OCI-LY7 (cell line): ENCODE results near the gene NEDD9. TPM values are rescaled to one million over a fixed set of nuclear protein-coding genes. Genes with fewer than 3 reads are reported as not detected.

Experiments used
- BruUV-seq: library from RNA; stranded (reverse); fragments of 400-500 nt; replicated peaks from 2 replicates; lab custom pipeline; 2021; lab: Mats Ljungman, UMichigan
- CTCF ChIA-PET: fragments of 300-600 bp; sonication (Branson Sonifier 250); formaldehyde crosslinking; loops from one replicate; lab custom pipeline; 2022; ENCODE audit warnings: antibody characterized with exemption; ENCODE audit not compliant: unreplicated experiment; lab: Charles Lee
- POLR2A ChIA-PET: fragments of 300-600 bp; sonication (Branson Sonifier 250); formaldehyde crosslinking; loops from one replicate; lab custom pipeline; 2022; ENCODE audit warnings: antibody characterized with exemption; lab: Charles Lee
- DNase-seq: peaks from one replicate; pipeline ENCODE4 v3.0.0-alpha.2; 2015; ENCODE audit warnings: low spot score
- H2AFZ ChIP-seq: fragments of 200-600 bp; sonication (generic), shearing (Covaris generic); 2 replicates; pipeline ENCODE4 v1.6.1; 2014; ENCODE audit warnings: mild to moderate bottlenecking, antibody characterized with exemption, low read length, moderate library complexity
- H3K27ac ChIP-seq: fragments of 200-600 bp; sonication (generic); 2 replicates; pipeline ENCODE4 v1.5.1; 2014; ENCODE audit warnings: mixed run types, low read depth, mild to moderate bottlenecking, moderate library complexity, low read length, inconsistent platforms; ENCODE audit not compliant: poor library complexity, severe bottlenecking
- H3K36me3 ChIP-seq: fragments of 200-600 bp; sonication (generic); 2 replicates; pipeline ENCODE4 v1.6.1; 2014; ENCODE audit warnings: mild to moderate bottlenecking, antibody characterized with exemption, low read length, moderate library complexity, mixed read lengths; ENCODE audit not compliant: insufficient read depth
- H3K4me1 ChIP-seq: fragments of 200-600 bp; sonication (generic); 2 replicates; pipeline ENCODE4 v1.5.1; 2014; ENCODE audit warnings: mild to moderate bottlenecking, low read length; ENCODE audit not compliant: insufficient read depth, poor library complexity, severe bottlenecking
- H3K4me2 ChIP-seq: fragments of 200-600 bp; sonication (generic); 2 replicates; pipeline ENCODE4 v1.6.1; 2014; ENCODE audit warnings: mild to moderate bottlenecking, low read length
- H3K4me3 ChIP-seq: fragments of 200-600 bp; sonication (generic); 2 replicates; pipeline ENCODE4 v1.5.1; 2014; ENCODE audit warnings: mild to moderate bottlenecking, low read depth, low read length; ENCODE audit not compliant: poor library complexity, severe bottlenecking
- H3K79me2 ChIP-seq: fragments of 200-600 bp; sonication (generic); 2 replicates; pipeline ENCODE4 v1.6.1; 2016; ENCODE audit warnings: low read depth, mild to moderate bottlenecking, low read length, moderate library complexity, mixed read lengths; ENCODE audit not compliant: insufficient read depth
- H3K9me2 ChIP-seq: fragments of 200-600 bp; sonication (generic); 2 replicates; pipeline ENCODE4 v1.6.1; 2016; ENCODE audit warnings: mild to moderate bottlenecking, low read length, mixed read lengths; ENCODE audit not compliant: insufficient read depth
- H3K9me3 ChIP-seq: fragments of 200-600 bp; sonication (generic); 2 replicates; pipeline ENCODE4 v1.6.1; 2014; ENCODE audit warnings: mild to moderate bottlenecking, mixed run types, low read length, mixed read lengths
- H4K20me1 ChIP-seq: fragments of 200-600 bp; sonication (generic); 2 replicates; pipeline ENCODE4 v1.6.1; 2014; ENCODE audit warnings: mild to moderate bottlenecking, antibody characterized with exemption, low read length, moderate library complexity, mixed read lengths; ENCODE audit not compliant: insufficient read depth
- EZH2phosphoT487 ChIP-seq: fragments of 200-600 bp; sonication (generic); IDR thresholded peaks from 2 replicates; pipeline ENCODE4 v1.6.1; 2018; ENCODE audit warnings: low read depth, borderline replicate concordance, mild to moderate bottlenecking, mixed run types, antibody characterized with exemption, low read length, moderate library complexity, mixed read lengths
- intact Hi-C: fragments of 100-400 bp; cut with micrococcal nuclease; formaldehyde crosslinking; loops from one replicate; pipeline ENCODE4 v1.10.0; 2022; ENCODE audit not compliant: unreplicated experiment
- small RNA-seq: library from RNA; depleted of rRNA; stranded (forward); fragments of <200 nt; gene quantifications from one replicate; pipeline ENCODE3, GENCODE V24; 2014
- total RNA-seq, 2 experiments: library from RNA; depleted of rRNA in 1 of 2; stranded (reverse); fragments of >200 nt in 1 of 2; shearing (Covaris generic) in 1 of 2; gene quantifications; 2 replicates each; pipeline ENCODE4 v1.2.3, GENCODE V29; 2014 to 2022
- TF ChIP-seq, protein P1 (sequence below): fragments of 200-600 bp; sonication (generic); conservative IDR thresholded peaks from 2 replicates; pipeline ENCODE4 v1.5.1; 2014; ENCODE audit warnings: mild to moderate bottlenecking, antibody characterized with exemption, low read length, moderate library complexity, mixed read lengths

The NEDD9 gene
- total RNA-seq, 2 experiments from 2014 or later, result 13.0 to 41.6 TPM

DNA sequence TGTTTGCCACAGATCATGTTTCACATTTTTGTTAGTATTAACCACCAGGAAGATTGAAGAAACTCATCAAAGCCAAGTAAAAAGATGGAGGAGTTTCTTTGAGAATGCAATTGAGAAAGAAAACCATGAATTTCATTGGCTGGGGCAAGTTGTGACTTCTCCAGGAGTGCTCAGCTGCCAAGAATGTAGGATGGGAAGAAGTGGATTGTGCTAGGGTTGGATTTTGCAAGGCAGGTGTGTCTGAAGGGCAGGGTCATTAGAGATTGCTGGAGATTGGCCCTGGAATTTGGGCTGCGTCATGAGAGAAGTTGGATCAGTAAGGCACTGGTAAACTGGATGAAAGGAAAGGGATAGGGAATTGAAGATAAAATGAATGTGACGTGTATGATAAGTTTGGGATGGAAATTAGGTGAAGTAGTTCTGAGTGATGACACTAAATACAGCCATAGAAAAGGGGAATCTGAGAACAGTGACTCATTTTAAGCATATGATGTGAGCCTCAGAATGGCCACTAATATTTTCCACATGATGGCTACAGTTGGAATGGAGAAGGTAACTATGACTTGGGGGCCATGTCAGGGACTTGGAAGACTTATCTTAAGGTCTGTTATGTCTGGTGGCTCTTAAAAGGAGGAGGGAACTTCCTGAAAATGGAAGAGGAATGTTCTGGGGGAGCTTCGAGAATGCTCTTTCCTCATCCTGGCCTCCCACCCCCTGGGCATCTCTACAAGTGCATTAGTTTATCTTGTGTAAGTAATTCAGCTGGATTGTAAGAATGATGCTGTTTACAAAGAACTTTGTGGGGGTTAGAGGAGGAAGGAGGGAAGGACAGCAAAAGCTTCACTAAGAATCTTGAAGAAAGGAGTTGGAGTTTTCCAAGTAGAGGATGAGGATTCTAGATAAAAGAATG is 93.2 kb downstream of the NEDD9 start:
- no peak overlapping the region for H2AFZ ChIP-seq
- DNase-seq, result no peak
- H3K9me2 ChIP-seq, result no peaks in the 10 kb centered on the region
- H3K4me3 ChIP-seq, result no peak overlapping the region
- no peak for TF ChIP-seq EZH2phosphoT487
- H3K4me1 ChIP-seq, result peaks cover 6% of the 10 kb centered on the region
- POLR2A ChIA-PET, result interaction anchor here (0.7 kb wide), 1 partner anchor 16 kb away, joined by 3 read pairs; no protein-coding TSS in a partner anchor
- intact Hi-C loops, result no loop called here
- BruUV-seq, result no TSS peak
- CTCF ChIA-PET, result no interaction called here
- peaks cover 4% of the 10 kb centered on the region; the same call in 1 of the 2 replicates for H4K20me1 ChIP-seq
- no peak overlapping the region for H3K4me2 ChIP-seq
- H3K27ac ChIP-seq, result no peak overlapping the region
- H3K36me3 ChIP-seq, result peaks cover 34% of the 10 kb centered on the region
- no peaks in the 10 kb centered on the region for H3K9me3 ChIP-seq
- H3K79me2 ChIP-seq, result no peaks in the 10 kb centered on the region

DNA sequence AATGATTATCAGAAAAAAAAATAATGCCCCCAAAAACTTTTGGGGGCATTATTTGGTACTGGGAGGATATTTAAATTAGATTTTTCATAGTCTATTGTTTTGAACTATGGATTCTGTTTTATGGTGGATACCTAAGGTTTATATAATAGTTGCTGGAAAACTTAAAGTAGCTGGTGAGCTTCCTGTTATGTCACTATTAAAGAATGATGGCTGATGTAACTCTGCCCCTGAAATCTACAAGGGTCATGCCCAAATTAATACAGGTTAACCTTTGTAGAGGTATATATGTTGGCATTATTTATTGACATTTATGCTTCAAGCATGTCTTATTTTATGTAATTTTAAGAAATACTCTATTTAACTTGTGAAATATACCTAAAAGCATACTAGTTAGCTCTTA is 95.7 kb downstream of the NEDD9 start:
- no TSS peak for BruUV-seq
- intact Hi-C loops, result no loop called here
- H3K9me2 ChIP-seq, result no peaks in the 10 kb centered on the region
- H3K9me3 ChIP-seq, result no peaks in the 10 kb centered on the region
- H2AFZ ChIP-seq, result no peak overlapping the region
- POLR2A ChIA-PET, result interaction anchor here (0.7 to 1.4 kb wide), 3 partner anchors 9 to 549 kb away, joined by 3 to 4 read pairs (median 3); no protein-coding TSS in a partner anchor
- H3K4me1 ChIP-seq, result peaks cover 7% of the 10 kb centered on the region
- H3K27ac ChIP-seq, result no peak overlapping the region
- H3K4me3 ChIP-seq, result no peak overlapping the region
- CTCF ChIA-PET, result interaction anchor here (0.8 kb wide), 1 partner anchor 359 kb away, joined by 3 read pairs; no protein-coding TSS in a partner anchor
- H3K4me2 ChIP-seq, result no peak overlapping the region
- H3K79me2 ChIP-seq, result no peaks in the 10 kb centered on the region
- no peak for DNase-seq
- TF ChIP-seq, protein P1, sequence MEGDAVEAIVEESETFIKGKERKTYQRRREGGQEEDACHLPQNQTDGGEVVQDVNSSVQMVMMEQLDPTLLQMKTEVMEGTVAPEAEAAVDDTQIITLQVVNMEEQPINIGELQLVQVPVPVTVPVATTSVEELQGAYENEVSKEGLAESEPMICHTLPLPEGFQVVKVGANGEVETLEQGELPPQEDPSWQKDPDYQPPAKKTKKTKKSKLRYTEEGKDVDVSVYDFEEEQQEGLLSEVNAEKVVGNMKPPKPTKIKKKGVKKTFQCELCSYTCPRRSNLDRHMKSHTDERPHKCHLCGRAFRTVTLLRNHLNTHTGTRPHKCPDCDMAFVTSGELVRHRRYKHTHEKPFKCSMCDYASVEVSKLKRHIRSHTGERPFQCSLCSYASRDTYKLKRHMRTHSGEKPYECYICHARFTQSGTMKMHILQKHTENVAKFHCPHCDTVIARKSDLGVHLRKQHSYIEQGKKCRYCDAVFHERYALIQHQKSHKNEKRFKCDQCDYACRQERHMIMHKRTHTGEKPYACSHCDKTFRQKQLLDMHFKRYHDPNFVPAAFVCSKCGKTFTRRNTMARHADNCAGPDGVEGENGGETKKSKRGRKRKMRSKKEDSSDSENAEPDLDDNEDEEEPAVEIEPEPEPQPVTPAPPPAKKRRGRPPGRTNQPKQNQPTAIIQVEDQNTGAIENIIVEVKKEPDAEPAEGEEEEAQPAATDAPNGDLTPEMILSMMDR, result no peak
- no peak for TF ChIP-seq EZH2phosphoT487
- peaks cover 4% of the 10 kb centered on the region; the same call in 1 of the 2 replicates for H4K20me1 ChIP-seq
- peaks cover 34% of the 10 kb centered on the region for H3K36me3 ChIP-seq

Small RNA genes within 50 kb of the gene (small RNA-seq; reads per million reads assigned to genes)
- not detected for gene AL136139.1

Other genes with a start within 250 kb of the NEDD9 start
- not detected in 2 replicates for gene ELOVL2, start 188.4 kb downstream of the NEDD9 start, total RNA-seq (2014; rRNA removed; shearing (Covaris generic))
- gene ELOVL2, start 188.4 kb downstream of the NEDD9 start, total RNA-seq (2022), result not detected in 2 replicates
- gene SMIM13, start 138.8 kb downstream of the NEDD9 start, total RNA-seq (2014; rRNA removed; shearing (Covaris generic)), result 13.9 and 16.4 TPM in 2 replicates
- 19.0 and 19.5 TPM in 2 replicates for gene SMIM13, start 138.8 kb downstream of the NEDD9 start, total RNA-seq (2022)
- gene ERVFRD-1, start 120.9 kb downstream of the NEDD9 start, total RNA-seq (2014; rRNA removed; shearing (Covaris generic)), result not detected in 2 replicates
- not detected in 2 replicates for gene ERVFRD-1, start 120.9 kb downstream of the NEDD9 start, total RNA-seq (2022)